Measurements from ENCODE around the gene SLC1A3. TPM values are rescaled to one million over a fixed set of nuclear protein-coding genes. Genes with fewer than 3 reads are reported as not detected.
A peak's percentile ranks its signal among the peaks of the same experiment; 100 is the strongest.

Gene SLC1A3
- total and polyA plus RNA-seq, 2 donors (not counting 1 experiment from before 2014, with no cell fraction given), result 0.37 TPM; not detected in 1

DNA sequence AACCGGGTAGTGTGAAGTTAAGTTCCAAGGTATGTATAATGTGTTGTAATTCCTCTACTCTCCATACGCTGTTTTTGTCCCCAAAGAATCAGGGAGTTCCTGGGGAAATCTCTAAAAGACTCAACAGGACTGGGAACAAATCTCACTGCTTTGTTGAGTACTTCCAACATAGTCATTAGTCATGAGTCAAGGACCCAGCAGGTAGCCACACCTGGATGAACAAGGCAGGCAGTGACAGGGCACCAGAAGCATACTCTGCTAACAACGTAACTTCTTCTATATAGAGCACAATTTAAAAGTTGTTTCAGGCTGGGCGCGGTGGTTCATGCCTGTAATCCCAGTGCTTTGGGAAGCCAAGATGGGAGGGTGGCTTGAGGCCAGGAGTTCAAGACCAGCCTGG is 126.8 kb downstream of the SLC1A3 start:
- Mint-ChIP-seq H3K4me3 (no peak overlapping the region), H3K27ac (no peak overlapping the region), H3K4me1 (peaks cover 2% of the 10 kb centered on the region), H3K27me3 (peaks cover 7% of the 10 kb centered on the region), H3K9me3 (ENCODE audit: insufficient read depth) (no peaks in the 10 kb centered on the region)
- Histone ChIP-seq H4K20me1 (ENCODE audit: control insufficient read depth, insufficient read depth, low read length, poor library complexity, severe bottlenecking) (no peaks in the 10 kb centered on the region), H3K4me1 (ENCODE audit: control insufficient read depth in 2 of 2, insufficient read depth in 2 of 2, low read length in 2 of 2) (no peaks in the 10 kb centered on the region), H3K9ac (ENCODE audit: low read length) (no peak overlapping the region), H3K27ac (ENCODE audit: low read length in 2 of 2) (no peak overlapping the region), H3K27me3 (replicated peaks in 1 of 4; ENCODE audit: control extremely low read depth in 1 of 4, control insufficient read depth in 3 of 4, insufficient read depth in 4 of 4, low read length in 3 of 4) (peaks cover 0 to 4% (median 0%) of the 10 kb centered on the region in 4 experiments), H3K4me2 (replicated peaks; ENCODE audit: low read depth, low read length, poor library complexity, severe bottlenecking) (no peak overlapping the region), H3K4me3 (ENCODE audit: control extremely low read depth in 1 of 5, extremely low read depth in 1 of 5, insufficient read depth in 1 of 5, low read depth in 2 of 5, low read length in 4 of 5) (no peak overlapping the region), H3K9me3 (ENCODE audit: control extremely low read depth in 1 of 3, control insufficient read depth in 2 of 3, insufficient read depth in 1 of 3, low read length in 2 of 3) (no peaks in the 10 kb centered on the region), H3K36me3 (replicated peaks in 1 of 2; ENCODE audit: control extremely low read depth in 1 of 2, control insufficient read depth in 1 of 2, extremely low read depth in 1 of 2, insufficient read depth in 2 of 2, low read length in 1 of 2) (no peaks in the 10 kb centered on the region), H3K79me2 (ENCODE audit: control insufficient read depth, insufficient read depth, low read length) (no peaks in the 10 kb centered on the region), H2AFZ (ENCODE audit: insufficient read depth, low read depth, low read length, poor library complexity, severe bottlenecking) (no peak overlapping the region)
- WGBS (ENCODE audit: insufficient coverage), result 100% methylated on average over 1 of the region's 5 CpGs
- intact Hi-C loops (cut with micrococcal nuclease), result no loop called here
- no peak for ATAC-seq (ENCODE audit: low read depth)
- ChIA-PET CTCF (interaction anchor here (0.9 to 8.1 kb wide), 4 partner anchors 40 to 272 kb away, joined by 3 to 67 read pairs (median 6); no protein-coding TSS in a partner anchor), POLR2A (no interaction called here)
- no peak for DNase-seq
- TF ChIP-seq EZH2 (IDR thresholded peaks at IDR 0.05; ENCODE audit: borderline replicate concordance, insufficient read depth, low read depth, low read length, poor library complexity, severe bottlenecking), result no peak
- TF ChIP-seq, protein P1, sequence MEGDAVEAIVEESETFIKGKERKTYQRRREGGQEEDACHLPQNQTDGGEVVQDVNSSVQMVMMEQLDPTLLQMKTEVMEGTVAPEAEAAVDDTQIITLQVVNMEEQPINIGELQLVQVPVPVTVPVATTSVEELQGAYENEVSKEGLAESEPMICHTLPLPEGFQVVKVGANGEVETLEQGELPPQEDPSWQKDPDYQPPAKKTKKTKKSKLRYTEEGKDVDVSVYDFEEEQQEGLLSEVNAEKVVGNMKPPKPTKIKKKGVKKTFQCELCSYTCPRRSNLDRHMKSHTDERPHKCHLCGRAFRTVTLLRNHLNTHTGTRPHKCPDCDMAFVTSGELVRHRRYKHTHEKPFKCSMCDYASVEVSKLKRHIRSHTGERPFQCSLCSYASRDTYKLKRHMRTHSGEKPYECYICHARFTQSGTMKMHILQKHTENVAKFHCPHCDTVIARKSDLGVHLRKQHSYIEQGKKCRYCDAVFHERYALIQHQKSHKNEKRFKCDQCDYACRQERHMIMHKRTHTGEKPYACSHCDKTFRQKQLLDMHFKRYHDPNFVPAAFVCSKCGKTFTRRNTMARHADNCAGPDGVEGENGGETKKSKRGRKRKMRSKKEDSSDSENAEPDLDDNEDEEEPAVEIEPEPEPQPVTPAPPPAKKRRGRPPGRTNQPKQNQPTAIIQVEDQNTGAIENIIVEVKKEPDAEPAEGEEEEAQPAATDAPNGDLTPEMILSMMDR (IDR thresholded peaks at IDR 0.05), result no peak

DNA sequence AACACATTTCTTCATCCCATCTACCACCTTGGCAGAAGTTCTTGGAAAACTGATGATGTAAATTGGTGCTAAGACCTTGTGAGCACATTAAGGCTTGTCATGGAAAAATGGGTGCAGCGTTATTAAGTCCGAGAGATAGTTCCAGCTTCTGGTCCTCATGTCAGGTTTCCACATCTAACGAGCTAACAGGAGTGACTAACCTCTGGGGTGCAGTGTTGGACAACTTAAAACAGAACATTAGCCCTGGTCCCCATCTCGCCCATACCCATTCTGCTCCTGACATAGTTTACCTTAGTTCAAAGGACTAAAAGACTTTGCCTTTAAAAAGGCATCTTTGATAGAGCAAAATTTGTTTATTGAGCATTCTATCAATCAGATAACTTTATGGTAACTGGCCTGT is 128.0 kb downstream of the SLC1A3 start:
- peaks cover 0 to 4% (median 1%) of the 10 kb centered on the region in 4 experiments for H3K27me3 ChIP-seq (replicated peaks in 1 of 4; ENCODE audit: control extremely low read depth in 1 of 4, control insufficient read depth in 3 of 4, insufficient read depth in 4 of 4, low read length in 3 of 4)
- H3K4me3 ChIP-seq (ENCODE audit: control extremely low read depth in 1 of 5, extremely low read depth in 1 of 5, insufficient read depth in 1 of 5, low read depth in 2 of 5, low read length in 4 of 5), result no peak overlapping the region
- Mint-ChIP-seq H3K27me3 (peaks cover 15% of the 10 kb centered on the region), H3K4me3 (no peak overlapping the region), H3K4me1 (peaks cover under 1% of the 10 kb centered on the region), H3K9me3 (ENCODE audit: insufficient read depth) (no peaks in the 10 kb centered on the region), H3K27ac (no peak overlapping the region)
- H3K4me1 ChIP-seq (ENCODE audit: control insufficient read depth in 2 of 2, insufficient read depth in 2 of 2, low read length in 2 of 2), result no peaks in the 10 kb centered on the region
- TF ChIP-seq EZH2 (IDR thresholded peaks at IDR 0.05; ENCODE audit: borderline replicate concordance, insufficient read depth, low read depth, low read length, poor library complexity, severe bottlenecking), result no peak
- TF ChIP-seq, protein P1 (IDR thresholded peaks at IDR 0.05), result peak; percentile 13
- intact Hi-C loops (cut with micrococcal nuclease), result loop anchor here (2.0 kb wide), 1 partner anchor 272 kb away; no protein-coding TSS in a partner anchor
- H3K79me2 ChIP-seq (ENCODE audit: control insufficient read depth, insufficient read depth, low read length), result no peaks in the 10 kb centered on the region
- H3K4me2 ChIP-seq (replicated peaks; ENCODE audit: low read depth, low read length, poor library complexity, severe bottlenecking), result no peak overlapping the region
- ChIA-PET CTCF (interaction anchor here (0.9 to 8.1 kb wide), 7 partner anchors 10 to 271 kb away, joined by 3 to 67 read pairs (median 7); no protein-coding TSS in a partner anchor), POLR2A (interaction anchor here (0.7 kb wide), 1 partner anchor 178 kb away, joined by 3 read pairs; no protein-coding TSS in a partner anchor)
- no peak overlapping the region for H3K27ac ChIP-seq (ENCODE audit: low read length in 2 of 2)
- no peak overlapping the region for H3K9ac ChIP-seq (ENCODE audit: low read length)
- no peaks in the 10 kb centered on the region for H3K36me3 ChIP-seq (replicated peaks in 1 of 2; ENCODE audit: control extremely low read depth in 1 of 2, control insufficient read depth in 1 of 2, extremely low read depth in 1 of 2, insufficient read depth in 2 of 2, low read length in 1 of 2)
- no peak overlapping the region for H2AFZ ChIP-seq (ENCODE audit: insufficient read depth, low read depth, low read length, poor library complexity, severe bottlenecking)
- ATAC-seq (ENCODE audit: low read depth) (no peak), DNase-seq (no peak)
- H3K9me3 ChIP-seq (ENCODE audit: control extremely low read depth in 1 of 3, control insufficient read depth in 2 of 3, insufficient read depth in 1 of 3, low read length in 2 of 3), result no peaks in the 10 kb centered on the region
- 67% methylated on average over 3 of the region's 4 CpGs for WGBS (ENCODE audit: insufficient coverage)
- H4K20me1 ChIP-seq (ENCODE audit: control insufficient read depth, insufficient read depth, low read length, poor library complexity, severe bottlenecking), result no peaks in the 10 kb centered on the region

All from B cell (primary cell).